Cardiac muscle cell (in vitro differentiated cells and primary cell): ENCODE data around the gene ACAA1. TPM values are rescaled to one million over a fixed set of nuclear protein-coding genes. Genes with fewer than 3 reads are reported as not detected.

ENCODE experiments used
- DNase-seq, 2 donors: peaks; one replicate each; pipeline versions ENCODE4 v3.0.0 to v3.0.0-alpha.2; 2010 to 2017; ENCODE audit warnings: low read depth in 1 of 2, low spot score in 1 of 2
- H3K27ac ChIP-seq: fragments of 200-600 bp; sonication (generic); 2 replicates; pipeline ENCODE4 v1.5.1; 2016
- H3K27me3 ChIP-seq: fragments of 200-600 bp; sonication (generic); 2 replicates; pipeline ENCODE4 v1.6.0; 2016; ENCODE audit warnings: control low read depth
- H3K36me3 ChIP-seq: fragments of 200-600 bp; sonication (generic); 2 replicates; pipeline ENCODE4 v1.5.1; 2016; ENCODE audit warnings: control low read depth
- H3K4me1 ChIP-seq: fragments of 200-600 bp; sonication (generic); 2 replicates; pipeline ENCODE4 v1.8.1; 2017; ENCODE audit warnings: low read depth, mild to moderate bottlenecking, mixed run types
- H3K4me3 ChIP-seq: fragments of 200-600 bp; sonication (generic); 2 replicates; pipeline ENCODE4 v1.5.1; 2016; ENCODE audit warnings: mild to moderate bottlenecking
- H3K9me3 ChIP-seq: fragments of 200-600 bp; sonication (generic); 2 replicates; pipeline ENCODE4 v1.5.1; 2017; ENCODE audit warnings: low read depth, mild to moderate bottlenecking, control low read depth
- polyA plus RNA-seq: library from polyadenylated mRNA; unstranded; fragments of >200 nt; fragmentation: Nextera tagmentation; extraction: Ambion mirVana; gene quantifications from 2 replicates; pipeline ENCODE4 v1.2.1, GENCODE V29; 2016
- total RNA-seq: library from RNA; depleted of rRNA; stranded (reverse); fragments of >200 nt; gene quantifications from 2 replicates; pipeline ENCODE4 v1.2.3, GENCODE V29; 2016
- TF ChIP-seq, protein P1 (sequence below): IDR thresholded peaks from 2 replicates; pipeline ENCODE4 v1.5.1; 2012; ENCODE audit warnings: low read depth, mild to moderate bottlenecking, low read length

The ACAA1 gene
- total and polyA plus RNA-seq, 2 experiments from 2014 or later = 62.8 to 104 TPM

DNA sequence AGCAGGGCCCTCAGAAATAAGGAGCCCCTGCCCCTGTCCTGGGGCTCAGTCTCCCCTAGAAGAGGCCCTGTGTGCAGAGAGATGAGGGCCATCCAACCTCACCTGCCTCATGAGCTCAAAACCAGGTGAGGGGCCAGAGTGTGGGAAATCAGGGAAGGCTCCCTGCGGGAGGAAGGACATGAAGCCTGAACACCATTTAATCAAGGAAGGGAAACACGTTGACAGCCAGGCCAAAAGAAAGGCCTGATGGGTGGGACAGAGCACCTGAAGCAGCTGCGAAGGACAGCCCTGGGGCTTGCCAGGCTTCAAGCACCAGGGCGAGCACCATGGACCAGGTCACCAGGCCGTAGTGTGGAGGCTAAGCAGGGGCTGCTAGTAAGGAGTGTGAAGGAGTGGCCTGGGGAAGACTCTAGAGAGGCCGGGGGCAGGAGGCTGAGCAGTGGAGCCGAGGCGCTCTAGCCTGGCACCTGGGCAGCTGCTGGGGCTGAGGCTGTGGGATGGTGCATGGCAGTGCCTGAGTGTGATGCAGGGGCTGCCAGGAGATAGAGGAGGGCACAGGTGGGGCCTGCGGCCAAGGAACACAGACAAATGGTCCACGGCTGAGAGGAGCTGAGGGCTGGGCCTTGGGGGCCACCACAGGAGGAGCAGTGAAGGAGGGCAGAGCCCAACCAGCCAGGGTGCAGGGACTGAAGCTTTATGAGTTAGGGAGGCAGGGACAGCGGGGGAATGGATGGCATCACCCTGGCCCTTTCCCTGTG is 16.1 kb downstream of the ACAA1 start:
- TF ChIP-seq, protein P1, sequence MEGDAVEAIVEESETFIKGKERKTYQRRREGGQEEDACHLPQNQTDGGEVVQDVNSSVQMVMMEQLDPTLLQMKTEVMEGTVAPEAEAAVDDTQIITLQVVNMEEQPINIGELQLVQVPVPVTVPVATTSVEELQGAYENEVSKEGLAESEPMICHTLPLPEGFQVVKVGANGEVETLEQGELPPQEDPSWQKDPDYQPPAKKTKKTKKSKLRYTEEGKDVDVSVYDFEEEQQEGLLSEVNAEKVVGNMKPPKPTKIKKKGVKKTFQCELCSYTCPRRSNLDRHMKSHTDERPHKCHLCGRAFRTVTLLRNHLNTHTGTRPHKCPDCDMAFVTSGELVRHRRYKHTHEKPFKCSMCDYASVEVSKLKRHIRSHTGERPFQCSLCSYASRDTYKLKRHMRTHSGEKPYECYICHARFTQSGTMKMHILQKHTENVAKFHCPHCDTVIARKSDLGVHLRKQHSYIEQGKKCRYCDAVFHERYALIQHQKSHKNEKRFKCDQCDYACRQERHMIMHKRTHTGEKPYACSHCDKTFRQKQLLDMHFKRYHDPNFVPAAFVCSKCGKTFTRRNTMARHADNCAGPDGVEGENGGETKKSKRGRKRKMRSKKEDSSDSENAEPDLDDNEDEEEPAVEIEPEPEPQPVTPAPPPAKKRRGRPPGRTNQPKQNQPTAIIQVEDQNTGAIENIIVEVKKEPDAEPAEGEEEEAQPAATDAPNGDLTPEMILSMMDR = no peak
- Histone ChIP-seq H3K4me1 (no peaks in the 10 kb centered on the region), H3K36me3 (peaks cover 29% of the 10 kb centered on the region), H3K9me3 (no peaks in the 10 kb centered on the region), H3K27me3 (no peaks in the 10 kb centered on the region), H3K4me3 (no peak overlapping the region), H3K27ac (no peak overlapping the region)
- DNase-seq = no peak

DNA sequence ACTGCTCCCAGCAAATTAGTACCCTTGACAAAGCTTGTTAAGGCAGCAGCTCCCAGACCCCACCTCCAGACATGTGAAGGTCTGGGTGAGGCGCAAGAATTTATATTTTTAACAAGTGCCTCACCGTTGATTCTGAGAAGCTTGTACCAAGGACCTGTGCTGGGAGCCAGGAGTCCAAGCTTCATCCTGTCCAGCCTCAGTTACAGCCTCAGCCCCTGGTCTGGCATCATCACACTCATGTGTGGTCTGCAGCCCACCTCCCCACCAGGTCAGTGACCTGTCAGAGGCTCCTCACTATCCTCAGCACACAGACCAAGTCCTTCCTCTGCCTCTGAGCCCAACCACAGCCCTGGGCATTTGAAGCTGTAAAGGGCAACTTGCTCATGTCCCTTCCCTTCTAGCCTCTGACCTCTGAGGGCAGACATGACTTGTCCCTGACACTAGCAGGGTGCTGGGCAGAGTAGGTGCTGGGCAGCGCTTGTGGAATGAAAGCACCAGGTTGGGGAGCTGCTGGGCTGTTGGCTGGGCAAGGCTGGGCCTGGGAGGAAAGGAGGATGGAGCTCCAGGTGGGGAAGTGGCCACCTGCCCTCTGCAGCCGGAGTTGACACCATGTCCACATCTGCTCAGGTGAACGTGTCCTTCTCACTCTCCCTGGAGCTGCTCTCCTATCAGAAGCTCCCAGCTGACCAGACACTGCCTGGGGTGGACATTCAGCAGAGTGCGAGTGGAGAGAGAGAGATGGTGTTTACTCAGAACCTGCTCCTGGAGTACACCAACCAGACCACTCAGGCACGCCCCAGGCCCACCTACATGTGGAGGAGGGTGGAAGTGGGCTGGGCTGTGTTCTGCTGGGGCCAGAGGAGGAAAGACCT is 16.9 kb downstream of the ACAA1 start:
- H3K4me3 ChIP-seq = no peak overlapping the region
- H3K27me3 ChIP-seq = no peaks in the 10 kb centered on the region
- no peaks in the 10 kb centered on the region for H3K9me3 ChIP-seq
- no peak overlapping the region for H3K27ac ChIP-seq
- no peak for DNase-seq
- H3K36me3 ChIP-seq = peaks cover 21% of the 10 kb centered on the region
- TF ChIP-seq, protein P1 = no peak
- no peaks in the 10 kb centered on the region for H3K4me1 ChIP-seq

DNA sequence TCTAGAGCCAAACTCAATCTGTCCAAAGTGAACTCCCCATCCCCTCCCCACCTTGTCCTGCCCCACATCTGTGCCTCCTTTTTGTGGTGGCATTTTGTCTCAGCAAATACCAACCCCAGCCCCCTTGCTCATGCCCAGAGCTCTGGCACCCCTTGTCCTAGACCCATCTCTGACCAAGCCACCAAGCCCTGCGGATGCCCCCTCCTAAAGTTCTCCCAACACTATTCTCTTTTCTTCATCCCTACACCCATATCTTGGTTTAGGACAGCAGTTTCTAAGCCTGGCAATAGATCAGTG is 17.7 kb downstream of the ACAA1 start:
- peaks cover 14% of the 10 kb centered on the region for H3K36me3 ChIP-seq
- no peak overlapping the region for H3K27ac ChIP-seq
- no peak for DNase-seq
- no peaks in the 10 kb centered on the region for H3K4me1 ChIP-seq
- TF ChIP-seq, protein P1 = no peak
- no peak overlapping the region for H3K4me3 ChIP-seq
- H3K27me3 ChIP-seq = no peaks in the 10 kb centered on the region
- no peaks in the 10 kb centered on the region for H3K9me3 ChIP-seq

DNA sequence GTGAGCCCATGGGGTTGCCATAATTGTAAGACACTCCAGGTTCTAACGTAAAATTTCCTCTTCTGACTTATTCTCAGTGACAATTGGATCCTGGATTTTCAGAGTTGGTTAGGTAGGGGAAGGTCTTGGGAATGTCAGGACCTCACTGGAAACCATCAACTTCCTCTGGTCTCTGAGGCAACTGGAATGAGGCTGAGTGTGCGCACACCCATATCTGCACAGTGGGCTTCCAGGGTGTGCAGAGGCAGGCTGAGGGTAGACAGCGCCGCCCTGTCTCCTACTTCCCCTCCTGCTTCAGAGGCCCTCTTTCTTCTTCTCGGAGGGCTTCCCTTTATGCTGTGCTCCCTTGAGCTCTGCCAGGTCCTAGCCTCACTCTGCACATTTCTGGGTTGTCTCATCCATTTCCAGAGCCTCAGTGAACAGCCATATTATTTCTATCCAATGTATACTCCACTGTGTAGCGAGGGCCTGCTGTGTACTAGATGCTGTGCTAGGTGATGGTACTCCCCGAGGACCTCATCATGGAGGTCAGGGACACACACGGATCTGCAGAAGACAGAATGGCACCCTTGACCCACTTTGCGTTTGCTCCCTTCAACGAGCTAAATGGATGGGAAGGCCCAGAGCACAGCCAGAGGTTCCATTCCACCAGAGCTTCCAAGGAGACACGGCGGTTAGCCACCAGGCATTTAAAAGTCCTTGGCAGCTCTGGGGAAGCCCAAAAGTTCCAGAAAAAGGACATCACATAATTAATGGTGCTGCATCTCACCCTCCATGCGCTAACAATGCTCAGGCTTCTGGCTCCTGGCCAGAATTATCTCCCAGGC is 18.3 kb downstream of the ACAA1 start:
- Histone ChIP-seq H3K4me3 (no peak overlapping the region), H3K36me3 (peaks cover 10% of the 10 kb centered on the region), H3K4me1 (no peaks in the 10 kb centered on the region), H3K9me3 (no peaks in the 10 kb centered on the region), H3K27me3 (no peaks in the 10 kb centered on the region), H3K27ac (no peak overlapping the region)
- TF ChIP-seq, protein P1 = no peak
- DNase-seq = no peak

DNA sequence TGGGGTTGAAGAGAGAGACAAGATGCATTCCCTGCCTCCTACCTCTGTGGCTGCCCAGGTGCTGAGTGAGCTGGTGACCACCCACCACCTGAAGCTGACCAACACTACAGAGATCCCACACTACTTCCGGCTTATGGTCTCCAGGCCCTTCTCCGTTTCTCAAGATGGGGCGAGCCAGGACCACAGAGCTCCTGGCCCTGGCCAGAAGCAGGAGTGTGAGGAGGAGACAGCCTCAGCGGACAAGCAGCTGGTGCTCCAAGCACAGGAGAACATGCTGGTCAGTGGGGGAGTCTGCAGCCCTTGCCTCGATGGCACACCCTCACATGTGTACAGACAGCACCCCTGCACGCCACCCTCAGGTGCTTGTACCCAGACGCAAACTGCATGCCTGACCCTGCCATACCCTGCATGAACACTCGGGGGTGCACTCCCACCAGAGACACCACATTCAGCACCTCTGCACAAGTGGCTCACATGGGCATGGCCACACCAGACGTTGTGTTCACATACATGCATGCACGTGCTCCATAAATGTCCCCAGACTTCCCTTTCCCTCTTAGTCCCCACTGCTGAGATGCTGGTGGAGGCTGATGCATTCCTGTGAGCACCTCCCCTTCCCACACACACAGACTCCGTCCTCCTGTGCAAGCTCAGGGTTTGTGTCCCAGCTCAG is 19.0 kb downstream of the ACAA1 start:
- Histone ChIP-seq H3K9me3 (no peaks in the 10 kb centered on the region), H3K36me3 (peaks cover 3% of the 10 kb centered on the region), H3K4me1 (no peaks in the 10 kb centered on the region), H3K4me3 (no peak overlapping the region), H3K27me3 (no peaks in the 10 kb centered on the region), H3K27ac (no peak overlapping the region)
- DNase-seq = peak; percentile 32 to 69
- TF ChIP-seq, protein P1 = peak; percentile 81
